ENCODE results near the gene LRP6. TPM values are rescaled to one million over a fixed set of nuclear protein-coding genes. Genes with fewer than 3 reads are reported as not detected.

Gene LRP6
- total RNA-seq, 2 donors from 2014 or later, result 23.0 to 34.7 TPM

DNA sequence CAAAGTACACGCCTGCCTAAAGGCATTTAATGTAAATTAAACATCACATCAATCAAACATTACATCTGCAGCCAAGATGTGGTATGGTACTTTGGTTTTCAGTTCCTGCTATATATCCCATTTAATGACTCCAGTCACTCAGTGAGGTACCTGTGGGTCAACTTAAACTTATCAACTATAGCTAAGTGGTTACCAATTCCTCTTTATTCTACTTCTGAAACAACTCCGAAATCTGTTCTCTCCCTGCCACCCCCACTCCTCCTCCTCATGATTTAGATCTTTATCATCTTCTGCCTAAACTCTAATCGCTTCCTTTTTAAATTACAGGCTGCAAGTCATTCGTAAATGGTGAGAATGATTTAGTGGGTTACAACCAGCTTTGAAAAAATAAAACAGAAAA lies 138.2 kb downstream of the LRP6 start:
- TF ChIP-seq POLR2AphosphoS5 (IDR thresholded peaks at IDR 0.05) (no peak), CTCF (IDR thresholded peaks at IDR 0.05) (no peak), POLR2A (IDR thresholded peaks at IDR 0.05) (no peak)
- no peaks in the 10 kb centered on the region for H3K4me1 ChIP-seq (replicated peaks)
- no peaks in the 10 kb centered on the region for H3K27me3 ChIP-seq (replicated peaks; ENCODE audit: insufficient read depth)
- 54% methylated on average over 4 of the region's 4 CpGs for WGBS
- DNase-seq (ENCODE audit: low spot score), result no peak
- H3K9me3 ChIP-seq, result no peaks in the 10 kb centered on the region
- no peak overlapping the region for H3K4me3 ChIP-seq
- H3K27ac ChIP-seq, result no peak overlapping the region
- no peaks in the 10 kb centered on the region for H3K36me3 ChIP-seq
- intact Hi-C loops (cut with DNase I), result no loop called here

DNA sequence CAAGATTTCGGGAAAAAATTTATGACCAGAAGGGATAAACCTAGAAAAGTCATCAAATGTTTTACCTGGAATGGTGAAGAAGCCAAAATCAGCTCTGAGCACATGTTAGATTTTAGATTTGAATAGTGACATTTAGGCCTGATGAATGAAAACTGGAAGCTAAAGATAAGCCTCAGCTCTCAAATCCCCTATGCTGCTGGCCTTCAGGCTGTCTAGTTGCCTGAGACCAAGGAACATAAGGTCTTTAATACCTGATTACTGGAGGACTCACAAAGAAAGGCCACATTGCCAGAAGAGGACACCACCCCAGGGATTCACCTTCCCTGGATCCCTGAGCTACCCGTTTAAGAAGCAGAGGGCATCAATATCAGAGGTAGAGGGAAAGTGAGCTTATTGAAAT lies 139.5 kb downstream of the LRP6 start:
- H3K4me3 ChIP-seq, result no peak overlapping the region
- intact Hi-C loops (cut with DNase I), result no loop called here
- no peaks in the 10 kb centered on the region for H3K9me3 ChIP-seq
- no peak for DNase-seq (ENCODE audit: low spot score)
- 93% methylated on average over 2 of the region's 2 CpGs for whole genome bisulfite sequencing
- no peaks in the 10 kb centered on the region for H3K4me1 ChIP-seq (replicated peaks)
- H3K36me3 ChIP-seq, result no peaks in the 10 kb centered on the region
- TF ChIP-seq POLR2AphosphoS5 (IDR thresholded peaks at IDR 0.05) (no peak), POLR2A (IDR thresholded peaks at IDR 0.05) (no peak), CTCF (IDR thresholded peaks at IDR 0.05) (no peak)
- no peaks in the 10 kb centered on the region for H3K27me3 ChIP-seq (replicated peaks; ENCODE audit: insufficient read depth)
- no peak overlapping the region for H3K27ac ChIP-seq

- no peaks in the 10 kb centered on the region for H3K36me3 ChIP-seq
- no peaks in the 10 kb centered on the region for H3K4me1 ChIP-seq (replicated peaks)
- no peak for DNase-seq (ENCODE audit: low spot score)
- no peak overlapping the region for H3K27ac ChIP-seq
- H3K27me3 ChIP-seq (replicated peaks; ENCODE audit: insufficient read depth), result no peaks in the 10 kb centered on the region
- 92% methylated on average over 4 of the region's 4 CpGs for WGBS
- H3K4me3 ChIP-seq, result no peak overlapping the region
- TF ChIP-seq CTCF (IDR thresholded peaks at IDR 0.05) (no peak), POLR2AphosphoS5 (IDR thresholded peaks at IDR 0.05) (no peak), POLR2A (IDR thresholded peaks at IDR 0.05) (no peak)
- intact Hi-C loops (cut with DNase I), result no loop called here
- no peaks in the 10 kb centered on the region for H3K9me3 ChIP-seq
Measured at GRCh38 chr12:12126551-12126950, 140.3 kb downstream of the LRP6 start.

DNA sequence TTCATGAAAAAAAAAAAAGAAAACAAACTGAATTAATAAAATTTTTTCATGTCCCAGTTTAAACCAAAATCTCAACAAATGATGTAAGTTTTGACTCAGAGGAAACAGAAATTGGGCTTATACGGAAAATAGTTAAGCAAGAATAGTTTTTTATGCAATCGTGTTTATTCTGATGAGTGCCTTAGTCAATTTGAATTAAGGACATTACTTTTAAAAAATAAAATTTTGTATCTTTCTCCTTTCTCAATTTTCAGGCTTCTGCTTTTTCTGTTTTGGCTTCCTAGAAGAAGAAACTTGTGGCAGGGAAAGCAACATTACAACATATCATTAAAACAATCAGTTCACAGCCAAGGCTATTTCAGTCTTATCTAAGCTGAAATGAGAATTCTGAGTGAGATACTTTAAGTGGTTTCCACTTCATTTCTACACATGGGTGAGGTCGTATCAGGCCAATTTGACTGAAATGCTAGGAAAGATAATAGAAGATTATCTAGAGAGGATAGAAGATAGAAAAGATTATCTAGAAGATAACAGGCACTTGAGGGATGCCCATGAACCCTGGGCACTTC lies 143.7 kb downstream of the LRP6 start:
- H3K4me1 ChIP-seq (replicated peaks), result no peaks in the 10 kb centered on the region
- H3K9me3 ChIP-seq, result no peaks in the 10 kb centered on the region
- intact Hi-C loops (cut with DNase I), result no loop called here
- H3K27me3 ChIP-seq (replicated peaks; ENCODE audit: insufficient read depth), result no peaks in the 10 kb centered on the region
- TF ChIP-seq CTCF (IDR thresholded peaks at IDR 0.05) (no peak), POLR2A (IDR thresholded peaks at IDR 0.05) (no peak), POLR2AphosphoS5 (IDR thresholded peaks at IDR 0.05) (no peak)
- 85% methylated on average over 3 of the region's 3 CpGs for WGBS
- H3K27ac ChIP-seq, result no peak overlapping the region
- no peak overlapping the region for H3K4me3 ChIP-seq
- no peak for DNase-seq (ENCODE audit: low spot score)
- no peaks in the 10 kb centered on the region for H3K36me3 ChIP-seq

- WGBS, result 76% methylated on average over 5 of the region's 5 CpGs
- H3K36me3 ChIP-seq, result no peaks in the 10 kb centered on the region
- no peak overlapping the region for H3K27ac ChIP-seq
- no peaks in the 10 kb centered on the region for H3K27me3 ChIP-seq (replicated peaks; ENCODE audit: insufficient read depth)
- H3K4me1 ChIP-seq (replicated peaks), result no peaks in the 10 kb centered on the region
- no peak for DNase-seq (ENCODE audit: low spot score)
- TF ChIP-seq CTCF (IDR thresholded peaks at IDR 0.05) (no peak), POLR2A (IDR thresholded peaks at IDR 0.05) (no peak), POLR2AphosphoS5 (IDR thresholded peaks at IDR 0.05) (no peak)
- intact Hi-C loops (cut with DNase I), result no loop called here
- H3K9me3 ChIP-seq, result no peaks in the 10 kb centered on the region
- H3K4me3 ChIP-seq, result no peak overlapping the region
Measured at GRCh38 chr12:12121061-12121460, 145.8 kb downstream of the LRP6 start.

Measured in prostate gland (tissue), 2 donors.